ENCODE measurements around the gene KRTAP5-8.

DNA sequence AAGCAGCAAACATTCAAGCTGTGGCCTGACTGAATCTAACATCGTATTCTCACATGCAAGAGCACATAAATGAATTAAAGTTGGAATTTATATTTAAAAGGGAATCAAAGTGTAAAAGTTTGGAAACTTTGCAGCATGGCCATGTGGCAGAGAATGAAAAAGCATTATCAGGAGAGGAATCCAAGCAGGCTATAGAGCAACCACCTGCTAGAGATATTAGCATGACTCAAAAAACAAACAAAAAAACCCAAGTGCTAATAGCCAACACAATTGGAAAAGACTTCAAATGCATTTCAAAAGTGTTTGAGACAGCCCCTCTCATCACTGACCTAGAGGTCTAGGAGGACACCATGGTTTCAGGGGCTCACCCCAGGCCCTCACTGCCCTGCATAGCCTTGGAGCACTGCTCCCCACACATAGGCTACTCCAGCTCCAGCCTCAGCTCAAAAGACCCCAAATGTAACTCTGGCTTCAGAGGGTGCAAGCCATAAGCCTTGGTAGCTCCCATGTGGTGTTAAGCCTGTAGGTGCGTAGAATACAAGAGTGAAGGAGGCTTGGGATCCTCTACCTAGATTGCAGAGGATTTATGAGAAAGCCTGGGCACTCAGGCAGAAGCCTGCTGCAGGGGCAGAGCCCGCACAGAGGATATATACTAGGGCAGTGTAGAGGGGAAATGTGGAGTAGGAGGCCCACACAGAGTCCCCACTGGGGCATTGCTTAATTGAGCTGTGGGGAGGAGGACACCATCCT, 12.5 kb upstream of the KRTAP5-8 start:
- TF ChIP-seq, protein P1, sequence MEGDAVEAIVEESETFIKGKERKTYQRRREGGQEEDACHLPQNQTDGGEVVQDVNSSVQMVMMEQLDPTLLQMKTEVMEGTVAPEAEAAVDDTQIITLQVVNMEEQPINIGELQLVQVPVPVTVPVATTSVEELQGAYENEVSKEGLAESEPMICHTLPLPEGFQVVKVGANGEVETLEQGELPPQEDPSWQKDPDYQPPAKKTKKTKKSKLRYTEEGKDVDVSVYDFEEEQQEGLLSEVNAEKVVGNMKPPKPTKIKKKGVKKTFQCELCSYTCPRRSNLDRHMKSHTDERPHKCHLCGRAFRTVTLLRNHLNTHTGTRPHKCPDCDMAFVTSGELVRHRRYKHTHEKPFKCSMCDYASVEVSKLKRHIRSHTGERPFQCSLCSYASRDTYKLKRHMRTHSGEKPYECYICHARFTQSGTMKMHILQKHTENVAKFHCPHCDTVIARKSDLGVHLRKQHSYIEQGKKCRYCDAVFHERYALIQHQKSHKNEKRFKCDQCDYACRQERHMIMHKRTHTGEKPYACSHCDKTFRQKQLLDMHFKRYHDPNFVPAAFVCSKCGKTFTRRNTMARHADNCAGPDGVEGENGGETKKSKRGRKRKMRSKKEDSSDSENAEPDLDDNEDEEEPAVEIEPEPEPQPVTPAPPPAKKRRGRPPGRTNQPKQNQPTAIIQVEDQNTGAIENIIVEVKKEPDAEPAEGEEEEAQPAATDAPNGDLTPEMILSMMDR (IDR thresholded peaks at IDR 0.05; ENCODE audit: low read depth, low read length), result no peak
- no peak for TF ChIP-seq EZH2phosphoT487 (IDR thresholded peaks at IDR 0.05; ENCODE audit: low read depth)

All from OCI-LY3 (cell line).